GM18517 (cell line): Measurements from ENCODE around the gene UNC13B.
"Not testable (repeated sequence)": the region's sequence is repeated elsewhere in the genome, so short reads cannot be mapped to it uniquely, and the experiment has no call there.

ENCODE experiments used
- ATAC-seq: cut with Tn5 transposase; IDR thresholded peaks from one replicate; pipeline ENCODE4 v1.9.1; 2021; ENCODE audit warnings: mild to moderate bottlenecking, moderate library complexity; ENCODE audit not compliant: unreplicated experiment

UNC13B gene

GRCh38 chr9:35161713-35162604 is at the start of gene UNC13B:
TSS of gene UNC13B (plus strand) at chr9:35162009. CDS start at chr9:35162284, 275 bp downstream.
- ATAC-seq: peak; percentile 59

GRCh38 chr9:35112257-35113020 is 49.4 kb upstream of the UNC13B start:
- no peak for ATAC-seq

GRCh38 chr9:35114113-35114839 is 47.5 kb upstream of the UNC13B start:
- ATAC-seq: no peak

GRCh38 chr9:35114840-35115628 is 46.8 kb upstream of the UNC13B start:
- no peak for ATAC-seq

DNA sequence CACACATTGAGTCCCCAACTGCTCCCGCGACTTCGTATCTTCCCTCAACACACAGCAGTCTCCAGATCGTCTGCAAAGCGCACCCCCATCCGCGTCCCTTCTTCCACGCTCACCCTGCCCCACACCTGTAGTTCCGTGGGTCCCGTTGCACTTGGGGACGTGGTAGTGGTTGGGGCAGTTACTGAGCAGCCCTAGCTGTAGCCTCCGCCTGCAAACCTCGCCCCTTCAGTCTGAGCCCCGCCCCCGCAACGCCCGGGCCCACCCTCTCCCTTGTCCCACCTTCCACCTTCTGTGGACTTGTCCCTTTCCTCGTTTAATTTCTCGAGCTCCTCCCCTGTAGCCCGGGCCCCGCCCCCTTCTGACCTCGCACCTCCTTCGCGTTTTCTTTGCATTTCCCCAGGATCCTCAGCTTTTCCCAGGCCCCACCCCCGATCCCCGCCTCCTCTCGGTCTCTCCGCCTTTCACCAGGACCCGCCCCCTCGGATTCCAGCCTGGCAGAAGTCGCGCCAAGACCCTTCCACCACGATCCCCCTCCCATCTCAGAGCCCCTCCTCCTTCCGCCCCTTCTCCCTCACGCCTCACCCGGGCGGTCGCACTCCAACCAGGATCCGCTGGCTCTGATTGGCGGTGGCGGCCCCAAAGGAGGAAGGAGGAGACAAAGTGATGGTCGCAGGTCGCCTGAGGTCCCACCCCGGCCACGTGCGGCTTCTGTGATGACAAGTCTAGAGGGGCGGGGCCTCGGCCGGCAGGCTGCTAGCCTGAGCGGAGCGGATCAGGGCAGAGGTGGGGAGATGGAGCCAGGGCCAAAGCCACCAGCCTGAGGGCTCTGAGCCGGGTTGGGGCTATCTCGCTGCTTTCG is 45.9 kb upstream of the UNC13B start, which contains the start of gene ATOSB:
Gene ATOSB, minus strand, starts transcription at position 183 of the 859 bp plus-strand sequence. CDS start 7,588 bp downstream, outside the sequence.
- peak; percentile 45 for ATAC-seq

- ATAC-seq: peak; percentile 6
Measured at GRCh38 chr9:35116539-35116897, 45.3 kb upstream of the UNC13B start.

DNA sequence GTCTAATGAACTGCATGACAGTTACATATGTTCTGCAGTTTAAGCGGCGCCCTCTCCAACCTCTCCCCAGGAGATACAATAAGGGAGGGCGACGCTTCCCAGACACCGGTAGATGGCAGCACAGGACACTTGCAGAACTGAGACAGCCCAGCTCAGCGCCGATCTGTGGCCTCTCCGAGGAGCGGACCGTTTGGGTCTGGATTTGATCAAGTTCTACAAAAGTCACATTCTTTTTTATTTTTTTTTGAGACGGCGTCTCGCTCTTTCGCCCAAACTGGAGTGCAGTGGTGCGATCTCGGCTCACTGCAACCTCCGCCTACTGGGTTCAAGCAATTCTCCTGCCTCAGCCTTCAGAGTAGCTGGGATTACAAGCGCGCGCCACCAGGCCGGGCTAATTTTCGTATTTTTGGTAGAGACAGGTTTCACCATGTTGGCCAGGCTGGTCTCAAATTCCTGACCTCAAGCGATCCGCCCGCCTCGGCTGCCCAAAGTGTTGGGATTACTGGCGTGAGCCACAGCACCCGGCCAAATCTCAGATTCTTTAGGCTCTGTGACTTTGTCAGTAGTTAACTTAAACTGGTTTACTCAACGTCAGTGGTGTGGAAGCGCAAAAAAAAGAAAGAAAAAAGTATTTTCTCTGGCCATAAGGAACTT is 44.8 kb upstream of the UNC13B start:
- ATAC-seq: peak; percentile 53

- ATAC-seq: no peak
Measured at GRCh38 chr9:35134920-35135319, 26.9 kb upstream of the UNC13B start.

GRCh38 chr9:35135988-35136387 is 25.8 kb upstream of the UNC13B start:
- no peak for ATAC-seq

GRCh38 chr9:35136866-35137265 is 24.9 kb upstream of the UNC13B start:
- no peak for ATAC-seq

- ATAC-seq: no peak
Measured at GRCh38 chr9:35140093-35140492, 21.7 kb upstream of the UNC13B start.

DNA sequence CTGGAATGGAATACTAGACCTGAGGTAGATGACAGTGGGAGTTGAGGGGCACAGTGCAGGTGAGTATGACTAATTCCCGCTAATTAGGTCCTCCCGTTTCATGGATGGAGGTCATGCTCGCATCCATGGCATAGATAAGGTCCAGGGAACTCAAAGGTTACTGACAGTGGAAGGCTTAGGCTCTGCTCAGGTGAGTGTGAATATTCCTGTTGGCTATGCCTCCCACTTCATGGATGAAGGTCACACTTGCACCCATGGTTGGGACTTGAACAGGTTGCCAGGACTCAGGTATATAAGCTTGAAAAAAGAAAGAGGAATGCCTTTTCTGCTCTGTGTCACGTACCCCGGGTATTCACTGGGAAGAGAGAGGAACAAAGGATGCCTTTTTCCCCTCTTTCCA is 19.8 kb upstream of the UNC13B start:
- no peak for ATAC-seq

- not testable (repeated sequence) for ATAC-seq
Measured at GRCh38 chr9:35147941-35148563, 13.8 kb upstream of the UNC13B start.

DNA sequence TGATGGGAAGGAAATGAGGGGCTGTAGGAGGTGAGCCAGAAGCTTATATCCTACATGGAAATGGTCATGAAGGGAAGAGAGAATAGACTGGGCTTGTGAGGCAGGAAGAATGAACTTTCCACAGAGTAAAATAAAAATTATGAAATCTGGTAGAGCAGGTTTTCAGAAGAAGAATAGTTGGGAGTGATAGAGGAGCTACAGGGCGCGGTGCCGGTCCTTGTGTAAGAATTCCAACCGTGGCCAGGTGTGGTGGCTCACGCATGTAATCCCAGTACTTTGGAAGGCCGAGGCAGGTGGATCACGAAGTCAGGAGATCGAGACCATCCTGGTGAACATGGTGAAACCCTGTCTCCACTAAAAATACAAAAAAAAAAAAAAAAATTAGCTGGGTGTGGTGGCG is 8.9 kb upstream of the UNC13B start:
- ATAC-seq: no peak

DNA sequence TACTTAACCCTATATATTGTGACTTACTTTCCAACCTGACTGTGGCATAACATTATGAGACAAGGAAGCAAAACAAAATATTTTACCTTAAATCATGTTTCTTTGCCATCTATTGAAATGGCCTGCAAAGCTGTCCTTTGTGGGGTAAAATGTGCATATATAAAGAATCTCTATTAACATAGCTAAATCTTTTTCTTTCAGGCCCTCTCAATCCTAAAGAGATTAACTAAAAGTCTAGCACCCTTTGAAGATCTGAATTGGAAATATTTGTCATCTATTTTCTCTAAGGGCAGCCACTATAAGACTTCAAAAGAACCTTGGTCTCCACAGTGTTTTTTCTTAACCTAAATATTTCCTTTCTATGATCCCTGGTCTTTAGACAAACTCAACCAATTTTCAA is 5.0 kb upstream of the UNC13B start:
- ATAC-seq: no peak

DNA sequence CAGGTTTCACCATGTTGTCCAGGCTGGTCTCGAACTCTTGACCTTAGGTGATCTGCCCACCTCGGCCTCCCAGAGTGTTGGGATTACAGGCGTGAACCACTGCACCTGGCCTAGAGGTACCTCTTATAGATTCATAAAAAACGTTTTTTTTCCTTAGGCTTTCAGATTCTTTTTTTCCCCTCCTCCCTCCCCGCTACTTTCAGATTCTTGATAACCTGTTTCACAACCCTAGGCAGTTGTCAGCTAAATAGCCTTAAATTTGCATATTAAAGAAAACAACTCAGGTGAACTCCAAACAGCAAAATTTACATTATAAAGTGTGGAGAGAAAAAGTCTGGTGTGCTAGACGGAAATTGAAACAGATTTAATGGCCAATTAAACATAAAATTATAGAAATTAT is 4.0 kb upstream of the UNC13B start:
- not testable (repeated sequence) for ATAC-seq

DNA sequence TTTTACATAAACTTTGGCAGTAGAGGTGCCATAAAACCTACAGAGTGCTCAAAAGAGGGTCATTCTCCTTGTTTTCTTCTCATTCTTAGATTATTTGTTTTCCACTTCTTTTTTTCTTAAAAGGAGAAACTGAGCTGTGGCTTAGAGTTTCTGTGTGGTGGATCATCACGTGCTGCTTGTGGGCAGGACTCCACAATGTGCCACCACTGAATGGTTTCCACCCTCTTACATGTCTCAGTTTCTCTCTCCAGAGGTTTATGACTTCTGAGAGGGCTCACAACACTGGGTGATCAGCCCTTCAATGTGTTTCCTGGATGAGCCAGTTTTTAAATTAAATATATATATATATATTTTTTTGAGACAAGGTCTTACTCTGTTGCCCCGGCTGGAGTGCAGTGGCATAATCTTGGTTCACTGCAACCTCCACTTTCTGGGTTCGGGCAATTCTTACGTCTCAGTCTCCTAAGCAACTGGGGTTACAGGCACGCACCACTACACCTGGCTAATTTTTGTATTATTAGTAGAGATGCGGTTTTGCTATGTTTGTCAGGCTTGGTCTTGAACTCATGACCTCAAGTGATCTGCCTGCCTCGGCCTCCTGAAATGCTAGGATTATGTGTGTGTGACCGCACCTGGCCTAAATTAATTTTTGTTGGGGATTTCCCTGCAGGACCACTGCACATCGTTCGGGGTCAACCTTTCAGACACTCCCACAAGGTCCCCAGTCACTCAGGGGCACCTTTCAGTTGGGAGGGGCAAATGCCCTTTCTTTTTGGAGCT is 3.1 kb upstream of the UNC13B start:
- ATAC-seq: no peak
